Activated CD4-positive, CD25-positive, alpha-beta regulatory T cell treated with anti-CD3 and anti-CD28 coated beads, Interleukin-2, amount 50 U/mL, for 16 hours (primary cell): Measurements from ENCODE around the gene C10orf143.

Experiments
- DNase-seq: peaks from one replicate; pipeline ENCODE4 v3.0.0-alpha.2; 2020; ENCODE audit warnings: low read depth, low spot score

The C10orf143 gene

DNA sequence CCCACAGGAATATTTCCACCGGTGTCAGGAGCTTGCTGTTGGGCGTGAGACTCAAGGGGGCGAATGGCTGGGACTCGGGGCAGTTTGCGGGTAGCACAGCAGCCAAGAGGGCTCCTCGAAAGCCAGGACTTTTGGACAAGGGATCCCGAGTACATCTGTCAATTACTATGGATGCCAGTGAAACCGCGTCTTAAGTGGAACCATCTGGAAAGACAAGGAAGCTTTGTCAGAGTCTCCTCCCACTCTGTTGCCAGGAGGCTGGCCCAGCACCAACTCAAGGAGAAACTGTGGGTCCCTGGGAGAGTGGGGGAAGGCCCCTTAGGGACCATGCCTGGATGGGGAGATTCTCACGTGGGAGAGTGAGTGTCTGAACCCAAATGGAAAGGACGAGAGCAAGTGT is 57.1 kb downstream of the C10orf143 start:
- no peak for DNase-seq

DNA sequence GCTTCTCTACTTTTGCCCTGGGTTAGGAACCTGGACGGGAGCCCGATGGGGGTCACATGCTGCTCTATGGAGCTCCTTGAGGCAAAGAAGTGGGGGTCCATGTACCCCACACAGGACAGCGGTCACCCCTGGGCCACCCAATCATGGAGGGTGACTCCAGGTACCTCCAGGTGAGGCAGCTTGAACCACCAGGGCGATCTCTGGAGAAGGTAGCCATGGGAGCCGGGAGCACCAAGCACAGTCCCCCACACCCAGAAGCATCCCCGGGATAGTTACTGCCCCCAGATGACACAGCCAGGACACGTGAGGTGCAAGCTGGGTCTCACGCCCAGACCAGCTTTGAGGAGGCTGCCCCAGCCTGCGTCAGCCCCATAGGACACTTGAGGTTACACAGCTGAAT is 58.4 kb downstream of the C10orf143 start:
- DNase-seq: no peak

DNA sequence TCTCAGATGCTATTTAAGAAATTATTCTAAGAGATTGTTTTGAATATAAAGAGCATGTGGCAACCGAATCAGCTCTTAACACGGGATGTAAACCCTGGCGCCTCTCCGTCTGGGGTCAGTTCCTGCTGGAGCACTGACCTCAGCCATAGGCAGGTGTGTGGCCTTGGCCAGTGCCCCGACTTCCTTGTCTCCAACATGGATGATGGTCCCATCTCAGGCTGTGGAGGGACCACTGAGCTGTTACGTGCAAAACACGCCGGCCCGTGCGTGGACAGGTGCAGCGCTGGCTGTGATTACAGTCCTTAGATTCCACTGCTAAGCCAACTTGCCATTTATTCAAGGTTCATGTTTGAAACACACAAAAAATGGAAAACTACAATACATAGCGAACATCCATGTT is 59.9 kb downstream of the C10orf143 start:
- DNase-seq: no peak

DNA sequence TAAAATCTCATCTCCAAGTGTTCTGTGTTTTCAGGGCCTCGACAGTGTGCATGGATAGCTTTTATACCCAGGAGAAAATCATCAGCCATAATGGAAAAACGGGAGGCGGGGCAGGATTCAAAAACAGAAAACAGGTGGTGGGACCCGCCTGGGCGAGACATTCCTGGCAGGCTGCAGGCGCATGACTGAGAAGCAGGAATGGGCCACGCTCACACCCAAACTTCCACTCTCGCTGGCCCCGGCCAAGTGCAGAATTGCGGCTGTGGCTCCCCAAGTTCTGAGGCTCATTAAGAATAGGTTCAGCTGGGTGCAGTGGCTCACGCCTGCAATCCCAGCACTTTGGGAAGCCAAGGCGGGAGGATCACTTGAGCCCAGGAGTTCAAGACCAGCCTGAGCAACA is 60.6 kb downstream of the C10orf143 start:
- DNase-seq: no peak

- no peak for DNase-seq
These were observed 61.4 kb downstream of the C10orf143 start for GRCh38 chr10:130049244-130049643.

- no peak for DNase-seq
These were observed 62.5 kb downstream of the C10orf143 start for GRCh38 chr10:130048081-130048480.

- DNase-seq: no peak
These were observed 63.3 kb downstream of the C10orf143 start for GRCh38 chr10:130047336-130047735.

- no peak for DNase-seq
These were observed 64.0 kb downstream of the C10orf143 start for GRCh38 chr10:130046591-130046990.

DNA sequence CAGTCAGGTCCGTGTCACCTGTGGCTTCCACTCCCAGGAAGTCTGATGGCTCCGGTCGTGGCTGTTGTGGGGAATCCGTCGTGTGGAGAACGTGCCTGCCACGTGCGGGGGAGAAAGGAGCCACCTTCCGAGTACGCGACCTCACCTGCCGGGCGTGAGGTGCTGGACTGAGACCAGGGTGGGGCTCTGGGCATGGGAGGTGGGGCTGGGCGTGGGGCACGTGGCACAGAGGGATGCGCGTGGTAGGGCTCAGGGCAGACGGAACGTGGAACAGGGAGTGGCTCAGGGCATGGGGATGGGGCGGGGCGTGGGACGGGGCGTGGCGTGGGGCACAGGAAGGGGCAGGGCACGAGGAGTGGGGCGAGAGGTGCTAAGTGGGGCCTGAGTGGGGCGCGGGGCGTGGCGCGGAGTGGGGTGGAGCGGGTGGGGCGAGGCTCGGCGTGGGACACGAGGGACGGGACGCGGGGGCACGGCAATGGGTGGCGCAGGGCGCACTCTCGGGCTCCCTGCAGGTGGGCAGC is 64.8 kb downstream of the C10orf143 start:
- DNase-seq: no peak

GRCh38 chr10:130045091-130045652 is 65.5 kb downstream of the C10orf143 start:
- no peak for DNase-seq

DNA sequence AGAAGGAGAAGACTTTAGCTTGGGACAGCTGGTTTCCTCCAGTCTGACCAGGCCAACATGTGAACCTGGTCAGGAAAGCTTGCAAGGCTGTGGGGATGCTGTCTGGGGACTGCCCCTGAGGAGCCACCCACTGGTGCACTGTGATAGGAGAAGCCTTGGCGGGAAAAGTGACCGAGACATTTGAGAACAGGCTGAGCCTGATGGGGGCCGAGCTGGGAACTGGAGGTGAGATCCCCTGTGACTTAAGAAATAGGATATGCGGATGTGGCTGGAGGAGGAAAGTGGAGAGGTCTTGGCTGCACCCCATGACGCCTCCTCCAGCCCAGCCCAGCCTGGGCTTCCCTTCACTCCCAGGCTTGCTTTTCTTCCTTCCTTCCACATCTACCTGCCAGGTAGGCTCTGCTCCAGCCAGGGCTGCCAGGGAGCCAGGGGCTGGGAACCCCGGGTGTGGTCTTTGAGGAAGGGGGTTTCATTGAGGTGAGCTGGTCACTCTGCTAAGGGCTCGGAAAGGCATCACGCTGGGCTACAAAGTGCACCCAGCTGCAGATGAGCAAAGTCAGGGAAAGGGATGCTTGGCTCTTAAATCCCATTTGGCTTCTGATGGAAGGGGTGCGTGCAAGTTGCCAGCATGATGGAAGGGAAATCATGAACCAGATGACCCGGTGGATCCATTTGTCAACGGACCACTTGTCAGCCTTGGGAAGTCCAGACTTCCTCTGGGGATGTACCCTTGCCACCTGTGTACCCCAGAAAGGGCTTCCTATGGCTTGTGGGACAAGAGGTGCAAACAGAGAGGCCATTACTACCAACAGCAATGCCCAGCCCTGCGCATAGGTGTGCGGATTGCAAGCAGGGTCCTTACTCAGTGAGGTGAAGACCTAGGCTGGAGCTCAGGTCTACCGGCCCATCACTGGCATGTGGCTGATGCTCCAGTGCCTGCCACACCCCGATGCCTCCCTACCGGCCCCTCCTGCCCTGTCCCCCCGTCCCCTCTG is 66.3 kb downstream of the C10orf143 start:
- no peak for DNase-seq

DNA sequence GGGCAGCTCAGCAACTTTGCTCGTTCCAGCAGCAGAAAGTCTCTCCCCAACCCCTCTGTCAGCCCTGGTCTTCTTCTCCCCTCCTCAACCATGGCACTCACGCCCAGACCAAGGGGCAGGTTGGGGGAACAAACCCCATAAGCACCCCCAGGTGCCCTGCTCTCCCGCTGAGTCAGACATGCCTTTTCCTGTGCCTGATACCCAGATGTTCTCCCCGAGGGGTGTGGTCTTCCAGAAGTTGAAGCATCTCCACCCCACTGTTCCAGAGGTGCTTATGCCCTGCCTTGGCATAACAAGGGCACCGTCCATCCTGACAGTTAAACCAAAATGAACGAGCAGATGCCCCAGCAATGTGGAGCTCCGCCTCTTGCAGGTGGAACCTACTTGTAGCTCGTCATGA is 67.1 kb downstream of the C10orf143 start:
- DNase-seq: no peak

- DNase-seq: no peak
These were observed 68.2 kb downstream of the C10orf143 start for GRCh38 chr10:130042381-130042780.

DNA sequence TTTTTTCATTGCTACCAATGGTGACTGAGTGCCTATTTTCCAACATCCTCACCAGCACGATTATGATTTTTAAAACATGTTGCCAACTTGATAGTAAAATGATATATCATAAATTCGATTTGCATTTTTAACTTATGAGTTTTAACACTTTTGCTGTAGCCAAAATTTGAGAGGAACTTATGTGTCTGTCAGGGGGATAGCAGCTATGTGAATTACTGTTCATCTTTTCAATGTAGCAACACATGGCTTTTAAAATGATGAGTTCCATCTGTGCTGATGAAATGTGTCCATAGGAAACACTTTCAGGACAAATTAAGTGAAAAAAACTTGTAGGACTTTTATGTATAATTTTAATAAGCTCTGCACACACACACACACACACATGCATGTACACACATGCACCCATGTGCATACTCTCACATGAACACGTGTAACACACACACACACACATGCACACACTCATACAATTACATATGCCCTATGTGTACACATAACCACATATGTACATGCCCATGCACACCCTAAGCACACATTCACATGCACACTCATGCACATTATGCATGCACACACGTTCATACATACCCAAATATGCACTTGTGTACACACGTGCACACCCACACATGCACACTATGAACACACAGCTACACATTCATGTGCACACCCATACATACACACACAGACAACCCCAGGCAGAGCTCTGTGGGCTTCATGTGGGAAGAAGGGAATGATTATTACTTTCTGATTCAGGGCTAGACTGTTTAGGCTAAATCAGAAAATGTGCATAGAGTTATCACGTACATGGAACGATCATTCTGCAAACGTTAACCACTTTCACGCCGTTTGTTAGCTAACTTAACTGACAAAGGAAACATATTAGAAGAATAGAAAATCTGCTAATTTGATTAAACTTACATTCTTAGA is 68.9 kb downstream of the C10orf143 start:
- DNase-seq: no peak

DNA sequence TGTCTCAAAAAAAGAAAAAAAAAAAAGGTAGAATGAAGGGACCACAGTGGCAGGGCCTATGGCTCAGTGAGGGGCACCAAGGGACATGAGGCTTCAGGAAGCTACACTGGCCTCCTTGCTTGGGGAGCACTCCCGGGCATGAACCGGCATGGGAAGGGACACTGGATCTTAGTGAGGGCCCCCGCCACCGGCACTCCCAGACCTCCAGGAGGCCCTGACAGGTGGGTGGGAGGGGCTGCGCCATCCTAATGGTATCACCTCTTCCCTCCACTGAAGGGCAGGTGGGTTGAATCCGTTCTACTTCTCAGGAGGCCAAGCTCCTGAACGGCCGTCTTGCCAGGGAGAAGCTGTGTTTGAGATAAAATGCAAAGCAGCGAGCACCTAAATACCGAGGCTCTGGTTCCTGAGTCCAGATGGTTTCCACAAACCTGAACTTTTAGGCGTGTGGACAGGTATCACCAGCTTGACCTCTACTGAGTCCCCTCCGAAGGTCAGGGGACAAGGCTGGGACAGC is 69.8 kb downstream of the C10orf143 start:
- DNase-seq: no peak

DNA sequence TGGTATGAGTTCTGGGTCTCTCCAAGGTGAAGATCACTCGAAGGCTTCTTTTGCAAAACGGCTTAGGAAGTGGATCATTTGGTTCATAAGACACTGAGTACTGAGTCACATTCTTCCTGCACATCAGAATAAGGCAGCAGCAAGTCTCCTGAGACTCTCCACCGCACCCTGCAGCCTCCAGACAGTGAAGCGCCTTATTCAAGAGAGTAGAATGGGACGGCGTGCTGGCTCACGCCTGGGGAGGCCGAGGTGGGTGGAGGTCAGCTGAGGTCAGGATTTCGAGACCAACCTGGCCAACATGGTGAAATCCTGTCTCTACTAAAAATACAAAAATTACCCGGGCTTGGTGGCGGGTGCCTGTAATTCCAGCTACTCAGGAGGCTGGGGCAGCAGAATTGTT is 70.3 kb downstream of the C10orf143 start:
- DNase-seq: no peak

DNA sequence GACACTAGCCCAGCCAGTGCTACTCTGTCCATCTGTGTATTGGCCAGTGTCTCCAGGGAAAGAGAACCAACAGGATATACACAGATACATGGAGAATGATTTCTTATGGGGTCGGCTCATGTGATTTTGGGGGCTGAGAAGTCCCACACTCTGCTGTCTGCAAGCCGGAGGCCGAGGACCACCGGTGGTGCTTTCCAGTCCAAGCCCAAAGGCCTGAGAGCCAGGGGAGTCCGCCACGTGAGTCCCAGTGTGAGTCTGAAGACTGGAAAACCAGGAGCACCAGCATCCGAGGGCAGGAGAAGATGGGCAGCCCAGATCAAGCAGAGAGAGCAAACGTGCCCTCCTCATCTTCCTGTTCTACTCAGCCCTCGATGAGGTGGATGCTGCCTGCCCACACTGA is 71.5 kb downstream of the C10orf143 start:
- no peak for DNase-seq

DNA sequence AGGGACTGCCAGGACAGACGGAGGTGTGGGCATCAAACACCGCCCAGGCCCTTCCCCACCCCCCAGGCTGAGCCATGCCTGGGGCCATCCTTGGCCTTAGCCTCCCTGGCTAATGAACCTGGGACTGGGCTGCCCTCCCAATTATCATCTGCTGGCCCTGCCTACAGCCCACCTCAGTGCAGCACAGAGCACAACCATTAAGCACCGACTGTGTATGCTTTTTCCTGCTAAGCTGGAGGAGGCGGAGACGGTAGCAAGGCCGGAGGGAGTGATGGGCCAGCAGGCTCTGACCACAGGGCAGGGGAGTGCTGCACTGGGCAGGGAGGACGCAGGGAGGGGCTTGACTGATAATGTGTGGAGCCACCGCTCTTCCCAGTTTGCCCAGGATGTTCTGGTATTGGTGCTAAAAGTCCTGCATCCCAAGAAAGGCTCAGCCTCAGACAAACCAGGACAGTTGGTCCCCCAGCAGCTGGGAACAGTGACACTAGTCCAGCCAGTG is 72.0 kb downstream of the C10orf143 start:
- DNase-seq: no peak

DNA sequence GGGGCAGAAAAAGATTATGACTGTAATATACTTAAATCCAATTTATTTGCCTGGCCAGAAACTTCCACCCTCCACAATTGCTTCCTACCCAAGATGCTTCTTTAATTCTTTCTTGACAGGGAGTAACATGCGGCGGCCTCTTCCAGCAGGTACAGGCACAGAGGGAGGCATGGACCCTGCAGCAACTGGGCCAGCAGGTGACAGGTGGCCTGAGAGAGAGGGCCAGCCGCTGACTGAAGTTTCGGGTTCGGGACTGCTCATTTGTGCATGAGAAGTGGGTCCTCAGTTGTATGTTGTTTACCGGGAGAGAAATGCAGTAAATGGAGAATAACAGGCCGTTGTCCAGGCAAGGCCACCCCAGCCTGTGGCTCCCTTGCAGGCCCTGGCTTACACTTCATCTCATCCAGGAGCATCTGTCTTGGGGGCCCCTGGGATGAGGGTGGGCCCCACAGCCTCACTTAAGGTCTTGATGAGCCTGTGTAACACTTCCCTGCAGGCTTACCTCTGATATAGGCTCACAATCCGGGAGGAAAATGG is 72.5 kb downstream of the C10orf143 start:
- DNase-seq: no peak

- no peak for DNase-seq
These were observed 73.4 kb downstream of the C10orf143 start for GRCh38 chr10:130037169-130037661.
